ENCODE measurements around the gene RPRD1A.
"Not testable (repeated sequence)": the region's sequence is repeated elsewhere in the genome, so short reads cannot be mapped to it uniquely, and the experiment has no call there.

The RPRD1A gene

DNA sequence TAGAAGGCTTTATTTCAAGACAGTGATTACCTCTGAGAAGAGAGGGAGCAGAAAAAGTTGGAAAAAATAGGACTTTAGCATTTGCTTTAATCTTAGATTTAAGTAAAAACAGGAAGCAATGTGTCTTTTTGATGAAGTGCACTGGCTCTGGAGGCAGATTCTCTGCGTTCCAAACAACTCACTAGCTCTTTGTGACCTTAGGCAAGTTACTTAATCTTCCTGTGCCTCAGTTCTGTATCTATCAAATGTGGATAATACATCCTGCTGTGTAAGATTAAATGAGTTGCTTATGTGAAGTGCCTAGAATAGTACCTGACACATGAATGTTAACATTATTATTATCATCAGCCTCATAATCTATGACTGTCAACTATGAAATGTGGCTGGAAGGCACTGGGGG lies 42.3 kb downstream of the RPRD1A start:
- ChIA-PET POLR2A (no interaction called here), CTCF (interaction anchor here (7.2 to 9.6 kb wide), 2 partner anchors 7 to 259 kb away, joined by 46 to 109 read pairs; no protein-coding TSS in a partner anchor)
- DNase-seq (ENCODE audit: extremely low spot score) = no peak
- TF ChIP-seq, protein P1, sequence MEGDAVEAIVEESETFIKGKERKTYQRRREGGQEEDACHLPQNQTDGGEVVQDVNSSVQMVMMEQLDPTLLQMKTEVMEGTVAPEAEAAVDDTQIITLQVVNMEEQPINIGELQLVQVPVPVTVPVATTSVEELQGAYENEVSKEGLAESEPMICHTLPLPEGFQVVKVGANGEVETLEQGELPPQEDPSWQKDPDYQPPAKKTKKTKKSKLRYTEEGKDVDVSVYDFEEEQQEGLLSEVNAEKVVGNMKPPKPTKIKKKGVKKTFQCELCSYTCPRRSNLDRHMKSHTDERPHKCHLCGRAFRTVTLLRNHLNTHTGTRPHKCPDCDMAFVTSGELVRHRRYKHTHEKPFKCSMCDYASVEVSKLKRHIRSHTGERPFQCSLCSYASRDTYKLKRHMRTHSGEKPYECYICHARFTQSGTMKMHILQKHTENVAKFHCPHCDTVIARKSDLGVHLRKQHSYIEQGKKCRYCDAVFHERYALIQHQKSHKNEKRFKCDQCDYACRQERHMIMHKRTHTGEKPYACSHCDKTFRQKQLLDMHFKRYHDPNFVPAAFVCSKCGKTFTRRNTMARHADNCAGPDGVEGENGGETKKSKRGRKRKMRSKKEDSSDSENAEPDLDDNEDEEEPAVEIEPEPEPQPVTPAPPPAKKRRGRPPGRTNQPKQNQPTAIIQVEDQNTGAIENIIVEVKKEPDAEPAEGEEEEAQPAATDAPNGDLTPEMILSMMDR (IDR thresholded peaks at IDR 0.05; ENCODE audit: control extremely low read depth, extremely low read depth, low read depth, missing control alignments) = no peak

DNA sequence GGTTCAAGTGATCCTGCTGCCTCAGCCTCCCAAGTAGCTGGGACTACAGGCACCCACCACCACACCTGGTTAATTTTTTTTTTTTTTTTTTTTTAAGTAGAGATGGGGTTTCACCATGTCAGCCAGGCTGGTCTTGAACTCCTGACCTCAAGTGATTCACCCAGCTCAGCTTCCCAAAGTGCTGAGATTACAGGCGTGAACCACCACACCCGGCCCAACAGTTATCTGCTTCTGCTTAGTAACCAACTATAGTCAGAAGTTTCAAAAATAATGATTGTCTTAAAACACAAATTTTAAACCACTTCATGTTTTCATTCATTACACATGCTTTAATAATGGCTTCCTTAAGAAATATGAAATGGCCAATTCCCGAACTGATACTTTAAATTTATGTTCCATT lies 43.1 kb downstream of the RPRD1A start:
- CTCF ChIA-PET = interaction anchor here (9.6 kb wide), 1 partner anchor 260 kb away, joined by 109 read pairs; no protein-coding TSS in a partner anchor
- POLR2A ChIA-PET; DNase-seq (ENCODE audit: extremely low spot score): not testable (repeated sequence)

DNA sequence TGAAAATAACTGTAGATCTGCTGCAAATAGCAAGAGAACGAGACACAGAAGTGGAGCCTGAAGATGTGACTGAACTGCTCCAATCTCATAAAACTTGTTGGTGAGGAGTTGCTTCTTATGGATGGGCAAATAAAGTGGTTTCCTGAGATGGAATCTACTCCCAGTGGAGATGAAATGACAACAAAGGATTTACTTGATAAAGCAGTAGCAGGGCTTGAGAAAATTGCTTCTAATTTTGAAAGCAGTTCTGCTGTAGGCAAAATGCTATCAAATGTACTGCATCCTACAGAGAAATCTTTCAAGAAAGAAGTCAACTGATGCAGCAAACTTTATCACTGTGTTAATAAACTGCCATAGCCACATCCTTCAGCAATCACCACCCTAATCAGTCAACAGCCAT lies 44.0 kb downstream of the RPRD1A start:
- POLR2A ChIA-PET = no interaction called here
- no peak for DNase-seq (ENCODE audit: extremely low spot score)
- TF ChIP-seq, protein P1 (IDR thresholded peaks at IDR 0.05; ENCODE audit: control extremely low read depth, extremely low read depth, low read depth, missing control alignments) = no peak
- CTCF ChIA-PET = interaction anchor here (3.1 to 9.6 kb wide), 2 partner anchors 8 to 261 kb away, joined by 12 to 109 read pairs; no protein-coding TSS in a partner anchor

DNA sequence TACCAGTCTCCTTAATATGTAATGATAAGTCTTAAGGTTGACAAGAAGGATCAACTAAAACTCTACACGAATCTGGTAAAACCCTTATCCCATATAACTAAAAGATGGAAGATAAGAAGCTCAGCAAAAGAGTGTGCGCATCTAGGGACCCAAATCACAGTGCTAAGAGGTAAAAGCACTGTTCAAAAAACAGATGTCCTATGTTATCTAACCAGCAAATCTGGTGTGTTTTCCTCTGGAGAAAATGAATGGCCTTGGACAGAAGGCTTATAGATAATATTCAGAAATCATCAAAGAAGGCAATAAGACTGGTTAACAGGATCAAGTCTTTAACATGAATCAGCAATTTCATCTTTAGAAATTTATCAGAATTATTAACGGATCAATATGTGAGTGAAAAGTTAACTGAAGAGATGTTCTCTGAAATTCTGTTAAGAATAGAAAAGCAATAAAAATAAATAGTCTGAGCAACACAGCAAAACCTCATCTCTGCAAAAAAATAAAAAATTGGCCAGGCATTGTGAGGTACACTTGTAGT lies 47.1 kb downstream of the RPRD1A start:
- ChIA-PET POLR2A (no interaction called here), CTCF (interaction anchor here (0.8 to 9.6 kb wide), 3 partner anchors 11 to 264 kb away, joined by 3 to 109 read pairs (median 12); no protein-coding TSS in a partner anchor)
- no peak for DNase-seq (ENCODE audit: extremely low spot score)
- TF ChIP-seq, protein P1 (IDR thresholded peaks at IDR 0.05; ENCODE audit: control extremely low read depth, extremely low read depth, low read depth, missing control alignments) = no peak

DNA sequence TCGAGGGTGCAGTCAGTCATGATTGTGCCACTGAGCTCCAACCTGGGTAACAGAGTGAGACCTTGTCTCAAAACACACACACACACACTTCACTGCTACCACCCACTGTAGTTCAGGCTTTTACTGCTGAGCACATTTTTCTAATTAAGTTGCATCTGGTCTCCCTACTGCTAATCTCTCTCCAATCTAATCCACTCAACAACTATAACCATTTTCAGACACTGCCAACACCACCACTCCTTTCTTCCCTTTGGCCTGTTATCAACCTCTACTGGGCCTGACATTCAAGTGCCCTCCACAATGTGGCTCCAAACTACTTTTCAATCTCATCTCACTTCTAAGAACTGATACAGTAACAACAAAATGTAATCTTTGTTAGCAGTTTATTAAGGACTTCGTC lies 50.1 kb downstream of the RPRD1A start:
- POLR2A ChIA-PET = no interaction called here
- TF ChIP-seq, protein P1 (IDR thresholded peaks at IDR 0.05; ENCODE audit: control extremely low read depth, extremely low read depth, low read depth, missing control alignments) = no peak
- CTCF ChIA-PET = interaction anchor here (0.9 to 9.6 kb wide), 31 partner anchors 11 to 782 kb away, joined by 3 to 109 read pairs (median 4); partner anchors contain the start of gene RPRD1A
- DNase-seq (ENCODE audit: extremely low spot score) = no peak

DNA sequence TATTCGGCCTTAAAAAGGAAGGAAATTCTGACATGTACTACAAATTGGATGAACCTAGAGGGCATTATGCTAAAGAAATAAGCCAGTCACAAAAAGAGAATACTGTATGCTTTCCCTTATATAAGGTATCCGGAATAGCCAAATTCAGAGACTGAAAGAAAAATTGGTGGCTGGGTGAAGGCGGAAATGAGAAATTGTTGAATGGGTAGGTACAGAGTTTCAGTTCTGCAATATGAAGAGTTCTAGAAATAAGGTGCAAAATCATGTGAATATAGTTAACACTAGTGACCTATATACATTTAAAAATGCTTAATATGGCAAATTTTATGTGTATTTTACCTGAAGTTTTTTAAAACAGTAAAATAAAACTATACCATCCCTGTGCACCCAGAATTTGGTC lies 51.7 kb downstream of the RPRD1A start:
- ChIA-PET CTCF (interaction anchor here (1.2 to 9.6 kb wide), 5 partner anchors 11 to 277 kb away, joined by 3 to 109 read pairs (median 9); partner anchors contain the start of gene ELP2), POLR2A (no interaction called here)
- TF ChIP-seq, protein P1 (IDR thresholded peaks at IDR 0.05; ENCODE audit: control extremely low read depth, extremely low read depth, low read depth, missing control alignments) = no peak
- peak; percentile 55 for DNase-seq (ENCODE audit: extremely low spot score)

DNA sequence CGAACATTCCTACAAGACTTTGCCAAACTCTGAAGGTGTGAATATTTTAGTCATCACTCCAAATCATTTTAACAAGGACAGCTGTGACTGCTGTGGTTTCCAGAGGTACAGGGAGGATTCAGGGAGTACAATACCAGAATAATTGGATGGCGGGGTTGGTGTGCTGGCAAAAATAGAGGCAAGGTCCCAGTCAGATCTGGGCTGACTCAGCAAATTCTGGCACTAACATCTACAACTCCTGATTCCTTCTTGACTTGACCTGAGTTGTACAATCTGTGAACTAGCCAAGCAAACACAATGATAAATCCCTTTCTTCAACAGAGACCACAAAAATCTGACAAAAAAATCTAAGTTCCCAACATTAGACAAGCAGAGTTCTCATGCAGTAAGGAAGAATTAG lies 54.5 kb downstream of the RPRD1A start:
- ChIA-PET CTCF (no interaction called here), POLR2A (no interaction called here)
- no peak for DNase-seq (ENCODE audit: extremely low spot score)
- TF ChIP-seq, protein P1 (IDR thresholded peaks at IDR 0.05; ENCODE audit: control extremely low read depth, extremely low read depth, low read depth, missing control alignments) = no peak
